H1 (cell line): Measurements from ENCODE around the gene SHANK1. TPM values are rescaled to one million over a fixed set of nuclear protein-coding genes. Genes with fewer than 3 reads are reported as not detected.

Experiments used
- BCL11A ChIP-seq, 2 experiments: IDR thresholded peaks; one replicate each; pipeline ENCODE4 v1.6.1; 2011; ENCODE audit warnings: low read depth in 2 of 2, low read length in 2 of 2, mild to moderate bottlenecking in 2 of 2
- BRCA1 ChIP-seq: IDR thresholded peaks from 2 replicates; pipeline ENCODE4 v1.6.1; 2012; ENCODE audit warnings: low read depth, low read length, improper control_type of control experiment
- JUN ChIP-seq: IDR thresholded peaks from 2 replicates; pipeline ENCODE4 v1.6.1; 2011; ENCODE audit warnings: low read depth, mild to moderate bottlenecking, improper control_type of control experiment, low read length
- JUND ChIP-seq: IDR thresholded peaks from 2 replicates; pipeline ENCODE4 v1.6.1; 2011; ENCODE audit warnings: mild to moderate bottlenecking, improper control_type of control experiment, low read length
- KDM1A ChIP-seq: fragments of 200-600, 300-600 bp; sonication (generic); IDR thresholded peaks from 2 replicates; pipeline ENCODE4 v1.7.1; 2016; ENCODE audit warnings: mild to moderate bottlenecking, low read length, borderline replicate concordance
- POLR2AphosphoS5 ChIP-seq: IDR thresholded peaks from 2 replicates; pipeline ENCODE4 v1.6.1; 2011; ENCODE audit warnings: low read depth, low read length
- POU5F1 ChIP-seq: IDR thresholded peaks from 2 replicates; pipeline ENCODE4 v1.6.1; 2011; ENCODE audit warnings: low read depth, mild to moderate bottlenecking, low read length, moderate library complexity
- SIN3A ChIP-seq, 2 experiments: IDR thresholded peaks in 1 of 2; conservative IDR thresholded peaks in 1 of 2; 2 replicates each; pipeline ENCODE4 v1.6.1; 2011 to 2012; ENCODE audit warnings: low read length in 2 of 2, improper control_type of control experiment in 1 of 2, low read depth in 1 of 2, mild to moderate bottlenecking in 1 of 2
- SP4 ChIP-seq: IDR thresholded peaks from 2 replicates; pipeline ENCODE4 v1.6.1; 2012; ENCODE audit warnings: low read length, inconsistent platforms
- TBP ChIP-seq: IDR thresholded peaks from 2 replicates; pipeline ENCODE4 v1.6.1; 2011; ENCODE audit warnings: low read depth, low read length, improper control_type of control experiment
- polyA plus RNA-seq, 7 experiments: library from polyadenylated mRNA; depleted of rRNA in 3 of 7; stranded (reverse) in 5 of 7; unstranded in 2 of 7; fragments of >200 nt in 5 of 7; fragments of 200-250 nt in 2 of 7; gene quantifications; 1 replicate in 5 of 7; 2 replicates in 1 of 7; 4 replicates in 1 of 7; pipeline versions ENCODE4 v1.2.1 to v1.2.3, GENCODE V29; 2011 to 2013; ENCODE audit warnings: missing spikeins in 2 of 7, mixed read lengths in 2 of 7
- total RNA-seq: library from RNA; stranded (reverse); fragmentation: NEBNext Ultra II Directional; extraction: Animal tissue kit (Norgen Biotek cat#: 25700); gene quantifications from 2 replicates; pipeline ENCODE4 v1.2.1, GENCODE V29; 2021
- TF ChIP-seq, protein P1 (sequence below): fragments of 300-600 bp; sonication (generic); IDR thresholded peaks from 2 replicates; pipeline ENCODE4 v1.7.1; 2012; ENCODE audit warnings: low read length, moderate library complexity, mild to moderate bottlenecking, inconsistent platforms; ENCODE audit not compliant: insufficient replicate concordance

SHANK1 gene
- total and polyA plus RNA-seq, 2 of the 8 experiments (the other 6 are each of a cell fraction or from before 2014, with no cell fraction given) = 1.1 to 3.7 TPM

- TF ChIP-seq, protein P1, sequence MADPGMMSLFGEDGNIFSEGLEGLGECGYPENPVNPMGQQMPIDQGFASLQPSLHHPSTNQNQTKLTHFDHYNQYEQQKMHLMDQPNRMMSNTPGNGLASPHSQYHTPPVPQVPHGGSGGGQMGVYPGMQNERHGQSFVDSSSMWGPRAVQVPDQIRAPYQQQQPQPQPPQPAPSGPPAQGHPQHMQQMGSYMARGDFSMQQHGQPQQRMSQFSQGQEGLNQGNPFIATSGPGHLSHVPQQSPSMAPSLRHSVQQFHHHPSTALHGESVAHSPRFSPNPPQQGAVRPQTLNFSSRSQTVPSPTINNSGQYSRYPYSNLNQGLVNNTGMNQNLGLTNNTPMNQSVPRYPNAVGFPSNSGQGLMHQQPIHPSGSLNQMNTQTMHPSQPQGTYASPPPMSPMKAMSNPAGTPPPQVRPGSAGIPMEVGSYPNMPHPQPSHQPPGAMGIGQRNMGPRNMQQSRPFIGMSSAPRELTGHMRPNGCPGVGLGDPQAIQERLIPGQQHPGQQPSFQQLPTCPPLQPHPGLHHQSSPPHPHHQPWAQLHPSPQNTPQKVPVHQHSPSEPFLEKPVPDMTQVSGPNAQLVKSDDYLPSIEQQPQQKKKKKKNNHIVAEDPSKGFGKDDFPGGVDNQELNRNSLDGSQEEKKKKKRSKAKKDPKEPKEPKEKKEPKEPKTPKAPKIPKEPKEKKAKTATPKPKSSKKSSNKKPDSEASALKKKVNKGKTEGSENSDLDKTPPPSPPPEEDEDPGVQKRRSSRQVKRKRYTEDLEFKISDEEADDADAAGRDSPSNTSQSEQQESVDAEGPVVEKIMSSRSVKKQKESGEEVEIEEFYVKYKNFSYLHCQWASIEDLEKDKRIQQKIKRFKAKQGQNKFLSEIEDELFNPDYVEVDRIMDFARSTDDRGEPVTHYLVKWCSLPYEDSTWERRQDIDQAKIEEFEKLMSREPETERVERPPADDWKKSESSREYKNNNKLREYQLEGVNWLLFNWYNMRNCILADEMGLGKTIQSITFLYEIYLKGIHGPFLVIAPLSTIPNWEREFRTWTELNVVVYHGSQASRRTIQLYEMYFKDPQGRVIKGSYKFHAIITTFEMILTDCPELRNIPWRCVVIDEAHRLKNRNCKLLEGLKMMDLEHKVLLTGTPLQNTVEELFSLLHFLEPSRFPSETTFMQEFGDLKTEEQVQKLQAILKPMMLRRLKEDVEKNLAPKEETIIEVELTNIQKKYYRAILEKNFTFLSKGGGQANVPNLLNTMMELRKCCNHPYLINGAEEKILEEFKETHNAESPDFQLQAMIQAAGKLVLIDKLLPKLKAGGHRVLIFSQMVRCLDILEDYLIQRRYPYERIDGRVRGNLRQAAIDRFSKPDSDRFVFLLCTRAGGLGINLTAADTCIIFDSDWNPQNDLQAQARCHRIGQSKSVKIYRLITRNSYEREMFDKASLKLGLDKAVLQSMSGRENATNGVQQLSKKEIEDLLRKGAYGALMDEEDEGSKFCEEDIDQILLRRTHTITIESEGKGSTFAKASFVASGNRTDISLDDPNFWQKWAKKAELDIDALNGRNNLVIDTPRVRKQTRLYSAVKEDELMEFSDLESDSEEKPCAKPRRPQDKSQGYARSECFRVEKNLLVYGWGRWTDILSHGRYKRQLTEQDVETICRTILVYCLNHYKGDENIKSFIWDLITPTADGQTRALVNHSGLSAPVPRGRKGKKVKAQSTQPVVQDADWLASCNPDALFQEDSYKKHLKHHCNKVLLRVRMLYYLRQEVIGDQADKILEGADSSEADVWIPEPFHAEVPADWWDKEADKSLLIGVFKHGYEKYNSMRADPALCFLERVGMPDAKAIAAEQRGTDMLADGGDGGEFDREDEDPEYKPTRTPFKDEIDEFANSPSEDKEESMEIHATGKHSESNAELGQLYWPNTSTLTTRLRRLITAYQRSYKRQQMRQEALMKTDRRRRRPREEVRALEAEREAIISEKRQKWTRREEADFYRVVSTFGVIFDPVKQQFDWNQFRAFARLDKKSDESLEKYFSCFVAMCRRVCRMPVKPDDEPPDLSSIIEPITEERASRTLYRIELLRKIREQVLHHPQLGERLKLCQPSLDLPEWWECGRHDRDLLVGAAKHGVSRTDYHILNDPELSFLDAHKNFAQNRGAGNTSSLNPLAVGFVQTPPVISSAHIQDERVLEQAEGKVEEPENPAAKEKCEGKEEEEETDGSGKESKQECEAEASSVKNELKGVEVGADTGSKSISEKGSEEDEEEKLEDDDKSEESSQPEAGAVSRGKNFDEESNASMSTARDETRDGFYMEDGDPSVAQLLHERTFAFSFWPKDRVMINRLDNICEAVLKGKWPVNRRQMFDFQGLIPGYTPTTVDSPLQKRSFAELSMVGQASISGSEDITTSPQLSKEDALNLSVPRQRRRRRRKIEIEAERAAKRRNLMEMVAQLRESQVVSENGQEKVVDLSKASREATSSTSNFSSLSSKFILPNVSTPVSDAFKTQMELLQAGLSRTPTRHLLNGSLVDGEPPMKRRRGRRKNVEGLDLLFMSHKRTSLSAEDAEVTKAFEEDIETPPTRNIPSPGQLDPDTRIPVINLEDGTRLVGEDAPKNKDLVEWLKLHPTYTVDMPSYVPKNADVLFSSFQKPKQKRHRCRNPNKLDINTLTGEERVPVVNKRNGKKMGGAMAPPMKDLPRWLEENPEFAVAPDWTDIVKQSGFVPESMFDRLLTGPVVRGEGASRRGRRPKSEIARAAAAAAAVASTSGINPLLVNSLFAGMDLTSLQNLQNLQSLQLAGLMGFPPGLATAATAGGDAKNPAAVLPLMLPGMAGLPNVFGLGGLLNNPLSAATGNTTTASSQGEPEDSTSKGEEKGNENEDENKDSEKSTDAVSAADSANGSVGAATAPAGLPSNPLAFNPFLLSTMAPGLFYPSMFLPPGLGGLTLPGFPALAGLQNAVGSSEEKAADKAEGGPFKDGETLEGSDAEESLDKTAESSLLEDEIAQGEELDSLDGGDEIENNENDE = no peak
- TF ChIP-seq SP4 = no peak
- no peak for TF ChIP-seq BRCA1
- TF ChIP-seq JUN = no peak
- TF ChIP-seq POU5F1 = no peak
- TF ChIP-seq JUND = no peak
- TF ChIP-seq KDM1A = no peak
- no peak for TF ChIP-seq POLR2AphosphoS5
- TF ChIP-seq SIN3A (conservative IDR thresholded peaks at IDR 0.05 in 1 of 2, IDR thresholded peaks at IDR 0.05 in 1 of 2; ENCODE audit: low read depth in 1 of 2, low read length in 2 of 2) = no peak
- no peak for TF ChIP-seq TBP
- TF ChIP-seq BCL11A (IDR thresholded peaks at IDR 0.05; ENCODE audit: low read depth in 2 of 2, low read length in 2 of 2) = no peak
These were observed 83.1 kb downstream of the SHANK1 start (continued) for GRCh38 chr19:50636317-50637085.
